OCI-LY7 (cell line): ENCODE measurements around the gene GNB5.

Experiments used
- EZH2phosphoT487 ChIP-seq: fragments of 200-600 bp; sonication (generic); IDR thresholded peaks from 2 replicates; pipeline ENCODE4 v1.6.1; 2018; ENCODE audit warnings: low read depth, borderline replicate concordance, mild to moderate bottlenecking, mixed run types, antibody characterized with exemption, low read length, moderate library complexity, mixed read lengths
- TF ChIP-seq, protein P1 (sequence below): fragments of 200-600 bp; sonication (generic); conservative IDR thresholded peaks from 2 replicates; pipeline ENCODE4 v1.5.1; 2014; ENCODE audit warnings: mild to moderate bottlenecking, antibody characterized with exemption, low read length, moderate library complexity, mixed read lengths

GRCh38 chr15:52097180-52097579, 94.0 kb downstream of the GNB5 start:
- TF ChIP-seq, protein P1, sequence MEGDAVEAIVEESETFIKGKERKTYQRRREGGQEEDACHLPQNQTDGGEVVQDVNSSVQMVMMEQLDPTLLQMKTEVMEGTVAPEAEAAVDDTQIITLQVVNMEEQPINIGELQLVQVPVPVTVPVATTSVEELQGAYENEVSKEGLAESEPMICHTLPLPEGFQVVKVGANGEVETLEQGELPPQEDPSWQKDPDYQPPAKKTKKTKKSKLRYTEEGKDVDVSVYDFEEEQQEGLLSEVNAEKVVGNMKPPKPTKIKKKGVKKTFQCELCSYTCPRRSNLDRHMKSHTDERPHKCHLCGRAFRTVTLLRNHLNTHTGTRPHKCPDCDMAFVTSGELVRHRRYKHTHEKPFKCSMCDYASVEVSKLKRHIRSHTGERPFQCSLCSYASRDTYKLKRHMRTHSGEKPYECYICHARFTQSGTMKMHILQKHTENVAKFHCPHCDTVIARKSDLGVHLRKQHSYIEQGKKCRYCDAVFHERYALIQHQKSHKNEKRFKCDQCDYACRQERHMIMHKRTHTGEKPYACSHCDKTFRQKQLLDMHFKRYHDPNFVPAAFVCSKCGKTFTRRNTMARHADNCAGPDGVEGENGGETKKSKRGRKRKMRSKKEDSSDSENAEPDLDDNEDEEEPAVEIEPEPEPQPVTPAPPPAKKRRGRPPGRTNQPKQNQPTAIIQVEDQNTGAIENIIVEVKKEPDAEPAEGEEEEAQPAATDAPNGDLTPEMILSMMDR: no peak
- TF ChIP-seq EZH2phosphoT487: no peak
